ENCODE results near the gene IFNL3.

Gene IFNL3

DNA sequence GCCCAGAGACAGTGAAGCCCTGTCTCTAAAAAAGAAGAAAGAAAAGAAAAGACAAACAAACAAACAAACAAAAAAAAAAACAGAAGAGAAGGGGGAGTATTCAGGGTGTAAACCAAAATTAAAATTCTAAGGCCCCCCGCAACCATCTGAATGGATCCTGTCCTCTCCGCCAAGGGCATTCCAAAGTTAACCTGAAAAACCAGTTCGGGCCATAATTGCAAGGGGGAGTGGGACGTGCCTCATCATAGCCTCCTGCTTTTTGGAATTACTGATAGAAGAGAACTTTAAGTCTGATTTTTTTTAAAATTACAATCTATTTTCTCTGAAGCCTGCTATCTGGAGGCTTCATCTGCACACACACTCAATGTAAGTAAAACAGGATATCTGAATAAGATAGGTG is 17.7 kb upstream of the IFNL3 start:
- no peaks in the 10 kb centered on the region for H3K36me3 ChIP-seq (ENCODE audit: control insufficient read depth, low read length)
- no peak overlapping the region for H3K4me3 ChIP-seq (ENCODE audit: low read length)
- H3K27me3 ChIP-seq (ENCODE audit: control insufficient read depth, low read length): no peaks in the 10 kb centered on the region
- H3F3A ChIP-seq (ENCODE audit: control insufficient read depth, insufficient read depth): no peaks in the 10 kb centered on the region
- H3K9me3 ChIP-seq (ENCODE audit: control insufficient read depth, insufficient read depth, low read length): no peaks in the 10 kb centered on the region
- no peaks in the 10 kb centered on the region for H3K4me1 ChIP-seq (ENCODE audit: control insufficient read depth, low read length)
- no peaks in the 10 kb centered on the region for H4K20me1 ChIP-seq (ENCODE audit: control insufficient read depth, insufficient read depth, low read depth, low read length)
- H3K4me2 ChIP-seq (ENCODE audit: low read length): no peak overlapping the region
- no peak overlapping the region for H3K27ac ChIP-seq (ENCODE audit: low read depth, low read length)
- TF ChIP-seq, protein P1, sequence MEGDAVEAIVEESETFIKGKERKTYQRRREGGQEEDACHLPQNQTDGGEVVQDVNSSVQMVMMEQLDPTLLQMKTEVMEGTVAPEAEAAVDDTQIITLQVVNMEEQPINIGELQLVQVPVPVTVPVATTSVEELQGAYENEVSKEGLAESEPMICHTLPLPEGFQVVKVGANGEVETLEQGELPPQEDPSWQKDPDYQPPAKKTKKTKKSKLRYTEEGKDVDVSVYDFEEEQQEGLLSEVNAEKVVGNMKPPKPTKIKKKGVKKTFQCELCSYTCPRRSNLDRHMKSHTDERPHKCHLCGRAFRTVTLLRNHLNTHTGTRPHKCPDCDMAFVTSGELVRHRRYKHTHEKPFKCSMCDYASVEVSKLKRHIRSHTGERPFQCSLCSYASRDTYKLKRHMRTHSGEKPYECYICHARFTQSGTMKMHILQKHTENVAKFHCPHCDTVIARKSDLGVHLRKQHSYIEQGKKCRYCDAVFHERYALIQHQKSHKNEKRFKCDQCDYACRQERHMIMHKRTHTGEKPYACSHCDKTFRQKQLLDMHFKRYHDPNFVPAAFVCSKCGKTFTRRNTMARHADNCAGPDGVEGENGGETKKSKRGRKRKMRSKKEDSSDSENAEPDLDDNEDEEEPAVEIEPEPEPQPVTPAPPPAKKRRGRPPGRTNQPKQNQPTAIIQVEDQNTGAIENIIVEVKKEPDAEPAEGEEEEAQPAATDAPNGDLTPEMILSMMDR (IDR thresholded peaks at IDR 0.05; ENCODE audit: low read depth, low read length, poor library complexity, severe bottlenecking): no peak
- no peak for TF ChIP-seq EZH2phosphoT487 (IDR thresholded peaks at IDR 0.05; ENCODE audit: borderline replicate concordance, low read length)
- no peaks in the 10 kb centered on the region for H3K9me2 ChIP-seq (replicated peaks; ENCODE audit: control insufficient read depth, low read length)
- H3K79me2 ChIP-seq (ENCODE audit: control insufficient read depth, low read length): no peaks in the 10 kb centered on the region

DNA sequence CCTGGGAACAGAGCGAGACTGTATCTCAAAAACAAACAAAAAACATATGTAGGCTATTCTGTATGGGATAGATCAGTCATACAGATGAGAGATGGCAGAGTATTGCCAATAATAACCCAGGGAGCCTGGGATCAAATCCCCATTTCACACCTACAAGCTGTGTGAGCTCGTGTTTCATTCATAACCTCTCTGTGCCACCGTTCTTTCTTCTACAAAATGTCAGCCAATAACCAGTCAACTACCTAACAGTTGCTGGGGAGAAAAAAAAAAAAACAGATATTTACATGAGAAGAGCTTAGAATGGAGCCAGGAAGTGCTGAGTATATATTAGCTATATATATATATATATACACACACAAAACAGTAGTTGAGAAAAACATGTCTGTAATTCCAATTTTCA is 16.9 kb upstream of the IFNL3 start:
- no peaks in the 10 kb centered on the region for H3K27me3 ChIP-seq (ENCODE audit: control insufficient read depth, low read length)
- H4K20me1 ChIP-seq (ENCODE audit: control insufficient read depth, insufficient read depth, low read depth, low read length): no peaks in the 10 kb centered on the region
- H3K4me2 ChIP-seq (ENCODE audit: low read length): no peak overlapping the region
- H3K9me2 ChIP-seq (replicated peaks; ENCODE audit: control insufficient read depth, low read length): no peaks in the 10 kb centered on the region
- H3K4me1 ChIP-seq (ENCODE audit: control insufficient read depth, low read length): no peaks in the 10 kb centered on the region
- TF ChIP-seq EZH2phosphoT487 (IDR thresholded peaks at IDR 0.05; ENCODE audit: borderline replicate concordance, low read length): no peak
- TF ChIP-seq, protein P1 (IDR thresholded peaks at IDR 0.05; ENCODE audit: low read depth, low read length, poor library complexity, severe bottlenecking): no peak
- H3K79me2 ChIP-seq (ENCODE audit: control insufficient read depth, low read length): no peaks in the 10 kb centered on the region
- H3K4me3 ChIP-seq (ENCODE audit: low read length): no peak overlapping the region
- H3K27ac ChIP-seq (ENCODE audit: low read depth, low read length): no peak overlapping the region
- no peaks in the 10 kb centered on the region for H3F3A ChIP-seq (ENCODE audit: control insufficient read depth, insufficient read depth)
- no peaks in the 10 kb centered on the region for H3K9me3 ChIP-seq (ENCODE audit: control insufficient read depth, insufficient read depth, low read length)
- H3K36me3 ChIP-seq (ENCODE audit: control insufficient read depth, low read length): no peaks in the 10 kb centered on the region

DNA sequence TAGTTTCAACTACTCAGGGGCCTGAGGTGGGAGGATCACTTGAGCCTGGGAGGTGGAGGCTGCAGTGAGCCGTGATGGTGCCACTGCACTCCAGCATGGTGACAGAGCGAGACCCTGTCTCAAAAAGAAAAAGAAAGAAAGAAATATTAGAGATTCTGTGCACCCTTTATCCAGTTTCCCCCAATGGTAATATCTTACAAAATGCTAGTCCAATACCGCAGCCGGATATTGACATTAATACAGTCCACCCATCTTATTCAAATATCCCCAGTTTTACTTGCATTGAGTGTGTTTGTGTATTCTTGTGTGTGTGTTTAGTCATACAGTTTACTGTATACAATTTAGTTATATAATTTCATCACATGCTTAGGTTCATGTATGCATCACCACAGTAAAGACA is 12.4 kb upstream of the IFNL3 start:
- TF ChIP-seq, protein P1 (IDR thresholded peaks at IDR 0.05; ENCODE audit: low read depth, low read length, poor library complexity, severe bottlenecking): no peak
- no peak for TF ChIP-seq EZH2phosphoT487 (IDR thresholded peaks at IDR 0.05; ENCODE audit: borderline replicate concordance, low read length)

More for the DNA sequence above, 12.4 kb upstream of the IFNL3 start:
- no peaks in the 10 kb centered on the region for H3K36me3 ChIP-seq (ENCODE audit: control insufficient read depth, low read length)
- H3K4me2 ChIP-seq (ENCODE audit: low read length): no peak overlapping the region
- no peak overlapping the region for H3K27ac ChIP-seq (ENCODE audit: low read depth, low read length)
- no peaks in the 10 kb centered on the region for H3K9me3 ChIP-seq (ENCODE audit: control insufficient read depth, insufficient read depth, low read length)
- no peaks in the 10 kb centered on the region for H3K27me3 ChIP-seq (ENCODE audit: control insufficient read depth, low read length)
- H3K79me2 ChIP-seq (ENCODE audit: control insufficient read depth, low read length): no peaks in the 10 kb centered on the region
- peaks cover 11% of the 10 kb centered on the region for H3K4me1 ChIP-seq (ENCODE audit: control insufficient read depth, low read length)
- no peak overlapping the region for H3K4me3 ChIP-seq (ENCODE audit: low read length)
- no peaks in the 10 kb centered on the region for H3F3A ChIP-seq (ENCODE audit: control insufficient read depth, insufficient read depth)
- H3K9me2 ChIP-seq (replicated peaks; ENCODE audit: control insufficient read depth, low read length): no peaks in the 10 kb centered on the region
- no peaks in the 10 kb centered on the region for H4K20me1 ChIP-seq (ENCODE audit: control insufficient read depth, insufficient read depth, low read depth, low read length)

All from DOHH2 (cell line).